ENCODE results near the gene KLF9.

The KLF9 gene

DNA sequence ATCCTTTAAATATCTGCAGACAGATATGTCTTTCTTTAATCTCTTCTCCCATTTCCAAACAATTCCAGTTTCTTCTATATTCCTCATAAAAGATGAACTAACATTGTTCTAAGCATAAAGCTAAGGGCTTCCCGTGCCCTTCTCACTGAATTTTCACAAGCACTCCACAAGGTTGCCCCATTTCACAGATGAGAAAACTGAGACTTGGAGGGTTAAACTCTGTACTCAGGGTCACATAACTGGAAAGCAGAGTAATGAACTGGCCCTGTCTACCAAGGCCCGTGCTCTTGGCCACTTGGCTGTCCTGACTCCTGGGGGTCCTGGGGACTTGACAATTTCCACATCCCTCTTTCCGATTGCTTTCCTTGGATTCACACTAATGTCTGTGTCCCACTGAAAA, 25.3 kb downstream of the KLF9 start (continued):
- no peak for TF ChIP-seq ZNF140 (tag by site-specific recombination; IDR thresholded peaks at IDR 0.05)
- TF ChIP-seq ZFP69B (tag by site-specific recombination; IDR thresholded peaks at IDR 0.05): no peak
- no peak for TF ChIP-seq ZNF155 (tag by site-specific recombination; IDR thresholded peaks at IDR 0.05)

DNA sequence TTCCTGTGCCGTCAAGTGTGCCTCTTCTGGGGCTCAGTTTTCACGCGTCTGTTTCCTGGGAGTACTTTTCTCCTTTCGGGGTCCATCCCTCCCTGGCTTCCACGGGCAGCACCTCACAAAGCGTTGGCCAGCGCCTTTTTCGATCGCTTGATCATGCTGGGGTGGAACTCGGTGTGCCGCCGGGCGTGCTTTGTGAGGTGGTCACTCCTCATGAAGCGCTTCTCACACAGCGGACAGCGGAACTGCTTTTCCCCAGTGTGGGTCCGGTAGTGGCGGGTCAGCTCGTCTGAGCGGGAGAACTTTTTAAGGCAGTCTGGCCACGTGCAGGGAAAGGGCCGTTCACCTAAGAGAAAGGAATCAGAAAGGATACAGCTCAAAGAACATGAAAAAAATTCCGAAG, 26.8 kb downstream of the KLF9 start:
- CTCF ChIA-PET: no interaction called here
- no peaks in the 10 kb centered on the region for H3K9me3 ChIP-seq (ENCODE audit: control insufficient read depth, insufficient read depth, low read depth, low read length)
- no peak overlapping the region for H3K27ac ChIP-seq (ENCODE audit: extremely low read depth, low read depth, low read length)

DNA sequence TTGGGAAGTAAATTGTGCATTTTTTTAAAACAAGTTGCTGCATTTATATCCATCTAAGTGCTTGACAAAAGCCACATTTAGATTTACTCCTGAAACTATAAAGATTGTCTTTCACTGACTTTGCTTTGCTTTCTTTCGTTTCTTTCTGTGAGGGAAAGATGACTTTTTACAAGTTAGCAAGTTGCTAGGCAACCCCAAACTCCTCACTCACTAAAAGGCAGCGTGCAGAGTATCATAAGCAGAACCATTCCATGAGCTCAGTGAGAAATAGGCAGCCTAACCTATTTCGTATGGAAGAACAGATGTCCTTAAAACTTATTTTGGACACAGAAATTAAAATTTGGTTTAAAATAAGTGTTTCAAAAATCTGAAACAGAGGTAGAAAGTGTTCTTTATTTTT, 29.0 kb downstream of the KLF9 start:
- H3K4me3 ChIP-seq (ENCODE audit: low read depth, low read length): no peak overlapping the region
- ChIA-PET CTCF (no interaction called here), POLR2A (interaction anchor here (1.6 kb wide), 1 partner anchor 33 kb away, joined by 6 read pairs; no protein-coding TSS in a partner anchor)
- no peaks in the 10 kb centered on the region for H3K9me3 ChIP-seq (ENCODE audit: control insufficient read depth, insufficient read depth, low read depth, low read length)
- no peaks in the 10 kb centered on the region for H3K4me1 ChIP-seq (ENCODE audit: control insufficient read depth, insufficient read depth, low read length)
- H3K27ac ChIP-seq (ENCODE audit: extremely low read depth, low read depth, low read length): no peak overlapping the region
- peaks cover 0 to 27% of the 10 kb centered on the region in 2 experiments; a peak in 1 of 3 replicates for H3K36me3 ChIP-seq (ENCODE audit: control insufficient read depth in 2 of 2, insufficient read depth in 1 of 2, low read length in 2 of 2)
- TF ChIP-seq ZNF571 (tag by site-specific recombination; IDR thresholded peaks at IDR 0.05): no peak
- TF ChIP-seq ZNF48 (tag by site-specific recombination; IDR thresholded peaks at IDR 0.05): no peak
- TF ChIP-seq ZNF776 (tag by site-specific recombination; IDR thresholded peaks at IDR 0.05; ENCODE audit: borderline replicate concordance): no peak
- TF ChIP-seq ZNF623 (tag by site-specific recombination; IDR thresholded peaks at IDR 0.05): no peak
- no peak for TF ChIP-seq ZNF707 (tag by site-specific recombination; IDR thresholded peaks at IDR 0.05)
- TF ChIP-seq YY1 (tag by site-specific recombination; IDR thresholded peaks at IDR 0.05): no peak
- no peak for TF ChIP-seq ZNF132 (tag by site-specific recombination; IDR thresholded peaks at IDR 0.05; ENCODE audit: borderline replicate concordance)
- no peak for TF ChIP-seq ZNF157 (tag by site-specific recombination; IDR thresholded peaks at IDR 0.05)
- TF ChIP-seq, protein P1, sequence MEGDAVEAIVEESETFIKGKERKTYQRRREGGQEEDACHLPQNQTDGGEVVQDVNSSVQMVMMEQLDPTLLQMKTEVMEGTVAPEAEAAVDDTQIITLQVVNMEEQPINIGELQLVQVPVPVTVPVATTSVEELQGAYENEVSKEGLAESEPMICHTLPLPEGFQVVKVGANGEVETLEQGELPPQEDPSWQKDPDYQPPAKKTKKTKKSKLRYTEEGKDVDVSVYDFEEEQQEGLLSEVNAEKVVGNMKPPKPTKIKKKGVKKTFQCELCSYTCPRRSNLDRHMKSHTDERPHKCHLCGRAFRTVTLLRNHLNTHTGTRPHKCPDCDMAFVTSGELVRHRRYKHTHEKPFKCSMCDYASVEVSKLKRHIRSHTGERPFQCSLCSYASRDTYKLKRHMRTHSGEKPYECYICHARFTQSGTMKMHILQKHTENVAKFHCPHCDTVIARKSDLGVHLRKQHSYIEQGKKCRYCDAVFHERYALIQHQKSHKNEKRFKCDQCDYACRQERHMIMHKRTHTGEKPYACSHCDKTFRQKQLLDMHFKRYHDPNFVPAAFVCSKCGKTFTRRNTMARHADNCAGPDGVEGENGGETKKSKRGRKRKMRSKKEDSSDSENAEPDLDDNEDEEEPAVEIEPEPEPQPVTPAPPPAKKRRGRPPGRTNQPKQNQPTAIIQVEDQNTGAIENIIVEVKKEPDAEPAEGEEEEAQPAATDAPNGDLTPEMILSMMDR (tag by site-specific recombination; IDR thresholded peaks at IDR 0.05): no peak
- TF ChIP-seq ZNF394 (tag by site-specific recombination; IDR thresholded peaks at IDR 0.05; ENCODE audit: borderline replicate concordance): no peak
- no peak for TF ChIP-seq ZNF248 (tag by site-specific recombination; IDR thresholded peaks at IDR 0.05)
- TF ChIP-seq MEIS1 (CRISPR knock-in tag; IDR thresholded peaks at IDR 0.05; ENCODE audit: borderline replicate concordance): no peak
- TF ChIP-seq RBAK (tag by site-specific recombination; IDR thresholded peaks at IDR 0.05): no peak
- no peak for TF ChIP-seq ZNF670 (tag by site-specific recombination; IDR thresholded peaks at IDR 0.05; ENCODE audit: low read depth)

More for the DNA sequence above, 26.8 kb downstream of the KLF9 start:
- Histone ChIP-seq H3K4me1 (ENCODE audit: control insufficient read depth, insufficient read depth, low read length) (no peaks in the 10 kb centered on the region; the same call in 1 of the 2 replicates), H3K36me3 (ENCODE audit: control insufficient read depth in 2 of 2, insufficient read depth in 1 of 2, low read length in 2 of 2) (peaks cover 0 to 27% of the 10 kb centered on the region in 2 experiments; a peak in 1 of 3 replicates), H3K4me3 (ENCODE audit: low read depth, low read length) (no peak overlapping the region)
- POLR2A ChIA-PET: no interaction called here
- TF ChIP-seq ZNF785 (tag by site-specific recombination; IDR thresholded peaks at IDR 0.05) (no peak), GFI1B (tag by site-specific recombination; IDR thresholded peaks at IDR 0.05) (no peak), ZNF626 (tag by site-specific recombination; IDR thresholded peaks at IDR 0.05) (no peak), ZBTB7A (tag by site-specific recombination; IDR thresholded peaks at IDR 0.05; ENCODE audit: low read depth) (no peak), ZNF324 (tag by site-specific recombination; IDR thresholded peaks at IDR 0.05) (no peak), SALL2 (tag by site-specific recombination; IDR thresholded peaks at IDR 0.05; ENCODE audit: borderline replicate concordance) (no peak), REPIN1 (tag by site-specific recombination; IDR thresholded peaks at IDR 0.05; ENCODE audit: low read depth) (no peak), YY2 (tag by site-specific recombination; IDR thresholded peaks at IDR 0.05) (no peak), EGR2 (tag by site-specific recombination; IDR thresholded peaks at IDR 0.05; ENCODE audit: low read depth) (no peak), ZNF707 (tag by site-specific recombination; IDR thresholded peaks at IDR 0.05) (no peak), ZNF48 (tag by site-specific recombination; IDR thresholded peaks at IDR 0.05) (no peak), GLI4 (tag by site-specific recombination; IDR thresholded peaks at IDR 0.05) (no peak)
- TF ChIP-seq, protein P2, sequence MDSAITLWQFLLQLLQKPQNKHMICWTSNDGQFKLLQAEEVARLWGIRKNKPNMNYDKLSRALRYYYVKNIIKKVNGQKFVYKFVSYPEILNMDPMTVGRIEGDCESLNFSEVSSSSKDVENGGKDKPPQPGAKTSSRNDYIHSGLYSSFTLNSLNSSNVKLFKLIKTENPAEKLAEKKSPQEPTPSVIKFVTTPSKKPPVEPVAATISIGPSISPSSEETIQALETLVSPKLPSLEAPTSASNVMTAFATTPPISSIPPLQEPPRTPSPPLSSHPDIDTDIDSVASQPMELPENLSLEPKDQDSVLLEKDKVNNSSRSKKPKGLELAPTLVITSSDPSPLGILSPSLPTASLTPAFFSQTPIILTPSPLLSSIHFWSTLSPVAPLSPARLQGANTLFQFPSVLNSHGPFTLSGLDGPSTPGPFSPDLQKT (IDR thresholded peaks at IDR 0.05; ENCODE audit: borderline replicate concordance, low read depth, low read length): no peak
- TF ChIP-seq, protein P3, sequence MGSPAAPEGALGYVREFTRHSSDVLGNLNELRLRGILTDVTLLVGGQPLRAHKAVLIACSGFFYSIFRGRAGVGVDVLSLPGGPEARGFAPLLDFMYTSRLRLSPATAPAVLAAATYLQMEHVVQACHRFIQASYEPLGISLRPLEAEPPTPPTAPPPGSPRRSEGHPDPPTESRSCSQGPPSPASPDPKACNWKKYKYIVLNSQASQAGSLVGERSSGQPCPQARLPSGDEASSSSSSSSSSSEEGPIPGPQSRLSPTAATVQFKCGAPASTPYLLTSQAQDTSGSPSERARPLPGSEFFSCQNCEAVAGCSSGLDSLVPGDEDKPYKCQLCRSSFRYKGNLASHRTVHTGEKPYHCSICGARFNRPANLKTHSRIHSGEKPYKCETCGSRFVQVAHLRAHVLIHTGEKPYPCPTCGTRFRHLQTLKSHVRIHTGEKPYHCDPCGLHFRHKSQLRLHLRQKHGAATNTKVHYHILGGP (tag by site-specific recombination; IDR thresholded peaks at IDR 0.05): no peak
- TF ChIP-seq, protein P4, sequence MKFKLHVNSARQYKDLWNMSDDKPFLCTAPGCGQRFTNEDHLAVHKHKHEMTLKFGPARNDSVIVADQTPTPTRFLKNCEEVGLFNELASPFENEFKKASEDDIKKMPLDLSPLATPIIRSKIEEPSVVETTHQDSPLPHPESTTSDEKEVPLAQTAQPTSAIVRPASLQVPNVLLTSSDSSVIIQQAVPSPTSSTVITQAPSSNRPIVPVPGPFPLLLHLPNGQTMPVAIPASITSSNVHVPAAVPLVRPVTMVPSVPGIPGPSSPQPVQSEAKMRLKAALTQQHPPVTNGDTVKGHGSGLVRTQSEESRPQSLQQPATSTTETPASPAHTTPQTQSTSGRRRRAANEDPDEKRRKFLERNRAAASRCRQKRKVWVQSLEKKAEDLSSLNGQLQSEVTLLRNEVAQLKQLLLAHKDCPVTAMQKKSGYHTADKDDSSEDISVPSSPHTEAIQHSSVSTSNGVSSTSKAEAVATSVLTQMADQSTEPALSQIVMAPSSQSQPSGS (tag by site-specific recombination; IDR thresholded peaks at IDR 0.05; ENCODE audit: low read depth): no peak
- TF ChIP-seq, protein P5, sequence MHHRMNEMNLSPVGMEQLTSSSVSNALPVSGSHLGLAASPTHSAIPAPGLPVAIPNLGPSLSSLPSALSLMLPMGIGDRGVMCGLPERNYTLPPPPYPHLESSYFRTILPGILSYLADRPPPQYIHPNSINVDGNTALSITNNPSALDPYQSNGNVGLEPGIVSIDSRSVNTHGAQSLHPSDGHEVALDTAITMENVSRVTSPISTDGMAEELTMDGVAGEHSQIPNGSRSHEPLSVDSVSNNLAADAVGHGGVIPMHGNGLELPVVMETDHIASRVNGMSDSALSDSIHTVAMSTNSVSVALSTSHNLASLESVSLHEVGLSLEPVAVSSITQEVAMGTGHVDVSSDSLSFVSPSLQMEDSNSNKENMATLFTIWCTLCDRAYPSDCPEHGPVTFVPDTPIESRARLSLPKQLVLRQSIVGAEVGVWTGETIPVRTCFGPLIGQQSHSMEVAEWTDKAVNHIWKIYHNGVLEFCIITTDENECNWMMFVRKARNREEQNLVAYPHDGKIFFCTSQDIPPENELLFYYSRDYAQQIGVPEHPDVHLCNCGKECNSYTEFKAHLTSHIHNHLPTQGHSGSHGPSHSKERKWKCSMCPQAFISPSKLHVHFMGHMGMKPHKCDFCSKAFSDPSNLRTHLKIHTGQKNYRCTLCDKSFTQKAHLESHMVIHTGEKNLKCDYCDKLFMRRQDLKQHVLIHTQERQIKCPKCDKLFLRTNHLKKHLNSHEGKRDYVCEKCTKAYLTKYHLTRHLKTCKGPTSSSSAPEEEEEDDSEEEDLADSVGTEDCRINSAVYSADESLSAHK (tag by site-specific recombination; IDR thresholded peaks at IDR 0.05): no peak

All from HEK293 (cell line).